ENCODE measurements around the gene KNSTRN.

- TF ChIP-seq, protein P1, sequence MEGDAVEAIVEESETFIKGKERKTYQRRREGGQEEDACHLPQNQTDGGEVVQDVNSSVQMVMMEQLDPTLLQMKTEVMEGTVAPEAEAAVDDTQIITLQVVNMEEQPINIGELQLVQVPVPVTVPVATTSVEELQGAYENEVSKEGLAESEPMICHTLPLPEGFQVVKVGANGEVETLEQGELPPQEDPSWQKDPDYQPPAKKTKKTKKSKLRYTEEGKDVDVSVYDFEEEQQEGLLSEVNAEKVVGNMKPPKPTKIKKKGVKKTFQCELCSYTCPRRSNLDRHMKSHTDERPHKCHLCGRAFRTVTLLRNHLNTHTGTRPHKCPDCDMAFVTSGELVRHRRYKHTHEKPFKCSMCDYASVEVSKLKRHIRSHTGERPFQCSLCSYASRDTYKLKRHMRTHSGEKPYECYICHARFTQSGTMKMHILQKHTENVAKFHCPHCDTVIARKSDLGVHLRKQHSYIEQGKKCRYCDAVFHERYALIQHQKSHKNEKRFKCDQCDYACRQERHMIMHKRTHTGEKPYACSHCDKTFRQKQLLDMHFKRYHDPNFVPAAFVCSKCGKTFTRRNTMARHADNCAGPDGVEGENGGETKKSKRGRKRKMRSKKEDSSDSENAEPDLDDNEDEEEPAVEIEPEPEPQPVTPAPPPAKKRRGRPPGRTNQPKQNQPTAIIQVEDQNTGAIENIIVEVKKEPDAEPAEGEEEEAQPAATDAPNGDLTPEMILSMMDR (IDR thresholded peaks at IDR 0.05) = no peak
- TF ChIP-seq POLR2A (IDR thresholded peaks at IDR 0.05) = no peak
Measured at GRCh38 chr15:40380636-40381035, 1.9 kb upstream of the KNSTRN start.

Measured in thyroid gland (tissue), 4 donors.